ENCODE measurements around the gene BMPR1A.
"Not testable (repeated sequence)": the region's sequence is repeated elsewhere in the genome, so short reads cannot be mapped to it uniquely, and the experiment has no call there.

The BMPR1A gene

GRCh38 chr10:86833969-86834368, 77.5 kb downstream of the BMPR1A start:
- no peaks in the 10 kb centered on the region for H3K9me3 ChIP-seq (ENCODE audit: control insufficient read depth, low read depth, low read length)
- H3K27me3 ChIP-seq (ENCODE audit: control insufficient read depth, insufficient read depth, low read length): no peaks in the 10 kb centered on the region
- no peaks in the 10 kb centered on the region for H3K36me3 ChIP-seq (ENCODE audit: control insufficient read depth, low read depth, low read length)

GRCh38 chr10:86836044-86836443, 79.6 kb downstream of the BMPR1A start:
- H3K9ac ChIP-seq (ENCODE audit: low read length): no peak overlapping the region
- peaks cover 30% of the 10 kb centered on the region for H3K4me1 ChIP-seq (ENCODE audit: control insufficient read depth, low read depth, low read length)
- H3K27ac ChIP-seq (ENCODE audit: low read length): no peak overlapping the region
- H3K4me3 ChIP-seq (ENCODE audit: low read length): no peak overlapping the region
- H3K27me3 ChIP-seq (ENCODE audit: control insufficient read depth, insufficient read depth, low read length): no peaks in the 10 kb centered on the region
- peaks cover 9% of the 10 kb centered on the region for H3K36me3 ChIP-seq (ENCODE audit: control insufficient read depth, low read depth, low read length)
- H3K9me3 ChIP-seq (ENCODE audit: control insufficient read depth, low read depth, low read length): no peaks in the 10 kb centered on the region

More at GRCh38 chr10:86833969-86834368, 77.5 kb downstream of the BMPR1A start:
- H3K4me3 ChIP-seq (ENCODE audit: low read length): no peak overlapping the region
- no peak overlapping the region for H3K27ac ChIP-seq (ENCODE audit: low read length)
- peaks cover 30% of the 10 kb centered on the region for H3K4me1 ChIP-seq (ENCODE audit: control insufficient read depth, low read depth, low read length)
- no peak overlapping the region for H3K9ac ChIP-seq (ENCODE audit: low read length)

DNA sequence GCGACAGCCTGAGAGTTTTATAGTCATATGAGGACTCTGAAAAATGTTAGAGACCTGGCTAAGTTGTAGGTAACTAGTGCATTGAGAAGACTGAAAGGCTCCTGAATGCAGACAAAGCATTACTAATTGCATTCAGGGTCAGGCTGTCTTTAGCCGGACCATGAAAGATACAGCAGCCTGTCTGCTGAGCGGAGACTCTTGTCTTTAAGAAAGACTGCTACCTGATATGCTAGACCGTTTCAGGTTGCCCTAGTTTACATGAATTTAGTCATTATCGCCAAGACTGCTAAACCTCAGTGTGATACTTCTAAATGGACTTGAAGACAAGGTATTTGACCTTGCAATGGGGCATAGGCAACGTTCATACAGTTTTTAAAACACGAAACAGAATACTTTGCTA, 81.2 kb downstream of the BMPR1A start:
- Histone ChIP-seq H3K36me3 (ENCODE audit: control insufficient read depth, low read depth, low read length) (peaks cover 16% of the 10 kb centered on the region), H3K4me1 (ENCODE audit: control insufficient read depth, low read depth, low read length) (peaks cover 41% of the 10 kb centered on the region), H3K9me3 (ENCODE audit: control insufficient read depth, low read depth, low read length) (no peaks in the 10 kb centered on the region), H3K4me3 (ENCODE audit: low read length) (no peak overlapping the region), H3K9ac (ENCODE audit: low read length) (no peak overlapping the region), H3K27ac (ENCODE audit: low read length) (no peak overlapping the region), H3K27me3 (ENCODE audit: control insufficient read depth, insufficient read depth, low read length) (no peaks in the 10 kb centered on the region)

- peaks cover 34% of the 10 kb centered on the region for H3K4me1 ChIP-seq (ENCODE audit: control insufficient read depth, low read depth, low read length)
- no peak overlapping the region for H3K4me3 ChIP-seq (ENCODE audit: low read length)
- H3K27ac ChIP-seq (ENCODE audit: low read length): no peak overlapping the region
- no peaks in the 10 kb centered on the region for H3K9me3 ChIP-seq (ENCODE audit: control insufficient read depth, low read depth, low read length)
- H3K27me3 ChIP-seq (ENCODE audit: control insufficient read depth, insufficient read depth, low read length): no peaks in the 10 kb centered on the region
- peaks cover 34% of the 10 kb centered on the region for H3K36me3 ChIP-seq (ENCODE audit: control insufficient read depth, low read depth, low read length)
- no peak overlapping the region for H3K9ac ChIP-seq (ENCODE audit: low read length)
Measured at GRCh38 chr10:86840498-86840897, 84.1 kb downstream of the BMPR1A start.

DNA sequence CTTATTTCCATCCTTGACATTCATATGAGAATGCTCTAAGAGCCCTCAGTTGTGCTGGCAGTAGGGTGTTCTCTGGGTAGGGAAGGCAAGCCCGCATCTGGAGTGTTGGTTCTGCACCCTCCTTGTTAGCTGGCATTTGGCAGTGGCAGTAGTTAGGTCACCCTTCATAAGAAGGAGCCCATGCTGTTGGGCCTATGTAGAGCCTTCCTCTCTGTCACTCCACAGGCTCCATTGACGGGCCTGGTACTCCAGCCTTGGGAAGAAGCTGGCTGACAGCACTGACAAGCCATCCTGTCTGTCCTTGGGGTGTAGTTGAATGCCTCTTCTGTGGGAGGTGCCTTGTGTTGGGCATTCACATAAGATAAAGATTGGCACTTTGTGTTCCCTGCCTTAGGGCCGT, 89.7 kb downstream of the BMPR1A start:
- Histone ChIP-seq H3K9ac (ENCODE audit: low read length) (no peak overlapping the region), H3K9me3 (ENCODE audit: control insufficient read depth, low read depth, low read length) (no peaks in the 10 kb centered on the region), H3K4me1 (ENCODE audit: control insufficient read depth, low read depth, low read length) (peaks cover 14% of the 10 kb centered on the region), H3K27ac (ENCODE audit: low read length) (no peak overlapping the region), H3K27me3 (ENCODE audit: control insufficient read depth, insufficient read depth, low read length) (no peaks in the 10 kb centered on the region), H3K4me3 (ENCODE audit: low read length) (no peak overlapping the region), H3K36me3 (ENCODE audit: control insufficient read depth, low read depth, low read length) (peaks cover 24% of the 10 kb centered on the region)

DNA sequence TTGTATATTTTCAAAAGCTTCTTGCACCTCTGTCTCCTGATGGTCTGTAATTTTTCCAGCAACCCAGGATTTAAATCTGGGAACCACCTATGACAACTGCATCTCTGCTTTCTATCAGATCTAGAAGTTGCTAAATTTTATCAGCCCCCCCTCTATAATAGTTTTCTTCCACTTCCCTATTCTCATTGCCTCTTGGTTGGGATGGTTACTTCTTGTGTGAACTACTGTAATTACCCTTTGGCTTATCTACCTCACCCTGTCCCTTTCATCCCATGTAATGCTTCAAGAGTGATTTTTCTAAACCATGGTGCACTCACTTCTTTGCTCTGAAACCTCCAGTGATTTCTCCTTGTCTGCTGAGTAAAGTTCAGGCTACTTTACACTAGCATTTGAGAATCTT, 92.3 kb downstream of the BMPR1A start:
- H3K4me3 ChIP-seq (ENCODE audit: low read length): no peak overlapping the region
- H3K4me1 ChIP-seq (ENCODE audit: control insufficient read depth, low read depth, low read length): peaks cover 20% of the 10 kb centered on the region

GRCh38 chr10:86849181-86849894, 92.9 kb downstream of the BMPR1A start:
- Histone ChIP-seq H3K36me3 (ENCODE audit: control insufficient read depth, low read depth, low read length) (peaks cover 3% of the 10 kb centered on the region), H3K9me3 (ENCODE audit: control insufficient read depth, low read depth, low read length) (no peaks in the 10 kb centered on the region), H3K4me1 (ENCODE audit: control insufficient read depth, low read depth, low read length) (peaks cover 21% of the 10 kb centered on the region), H3K9ac (ENCODE audit: low read length) (no peak overlapping the region), H3K4me3 (ENCODE audit: low read length) (no peak overlapping the region), H3K27ac (ENCODE audit: low read length) (peak overlapping the region; percentile 1), H3K27me3 (ENCODE audit: control insufficient read depth, insufficient read depth, low read length) (no peaks in the 10 kb centered on the region)

More for the DNA sequence above, 92.3 kb downstream of the BMPR1A start:
- H3K27ac ChIP-seq (ENCODE audit: low read length): no peak overlapping the region
- H3K27me3 ChIP-seq (ENCODE audit: control insufficient read depth, insufficient read depth, low read length): no peaks in the 10 kb centered on the region
- H3K36me3 ChIP-seq (ENCODE audit: control insufficient read depth, low read depth, low read length): peaks cover 9% of the 10 kb centered on the region
- no peaks in the 10 kb centered on the region for H3K9me3 ChIP-seq (ENCODE audit: control insufficient read depth, low read depth, low read length)
- H3K9ac ChIP-seq (ENCODE audit: low read length): no peak overlapping the region

- Histone ChIP-seq H3K4me1 (ENCODE audit: control insufficient read depth, low read depth, low read length) (peaks cover 31% of the 10 kb centered on the region), H3K9ac (ENCODE audit: low read length) (no peak overlapping the region)
Measured at GRCh38 chr10:86850481-86850880, 94.1 kb downstream of the BMPR1A start.

GRCh38 chr10:86851328-86852207, 95.1 kb downstream of the BMPR1A start:
- Histone ChIP-seq H3K9me3 (ENCODE audit: control insufficient read depth, low read depth, low read length) (no peaks in the 10 kb centered on the region), H3K36me3 (ENCODE audit: control insufficient read depth, low read depth, low read length) (peaks cover 3% of the 10 kb centered on the region), H3K9ac (ENCODE audit: low read length) (no peak overlapping the region), H3K27ac (ENCODE audit: low read length) (peak overlapping the region; percentile 22), H3K4me1 (ENCODE audit: control insufficient read depth, low read depth, low read length) (peaks cover 42% of the 10 kb centered on the region), H3K27me3 (ENCODE audit: control insufficient read depth, insufficient read depth, low read length) (no peaks in the 10 kb centered on the region), H3K4me3 (ENCODE audit: low read length) (no peak overlapping the region)

More at GRCh38 chr10:86850481-86850880, 94.1 kb downstream of the BMPR1A start:
- Histone ChIP-seq H3K27me3 (ENCODE audit: control insufficient read depth, insufficient read depth, low read length) (no peaks in the 10 kb centered on the region), H3K27ac (ENCODE audit: low read length) (no peak overlapping the region), H3K9me3 (ENCODE audit: control insufficient read depth, low read depth, low read length) (no peaks in the 10 kb centered on the region), H3K36me3 (ENCODE audit: control insufficient read depth, low read depth, low read length) (peaks cover 3% of the 10 kb centered on the region), H3K4me3 (ENCODE audit: low read length) (no peak overlapping the region)

DNA sequence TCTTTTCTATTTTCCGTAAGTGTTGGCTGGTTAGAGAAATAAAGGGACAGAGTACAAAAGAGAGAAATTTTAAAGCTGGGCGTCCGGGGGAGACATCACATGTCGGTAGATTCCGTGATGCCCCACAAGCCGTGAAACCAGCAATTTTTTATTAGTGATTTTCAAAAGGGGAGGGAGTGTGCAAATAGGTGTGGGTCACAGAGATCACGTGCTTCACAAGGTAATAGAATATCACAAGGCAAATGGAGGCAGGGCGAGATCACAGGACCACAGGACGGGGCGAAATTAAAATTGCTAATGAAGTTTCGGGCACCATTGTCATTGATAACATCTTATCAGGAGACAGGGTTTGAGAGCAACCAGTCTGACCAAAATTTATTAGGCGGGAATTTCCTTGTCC, 97.2 kb downstream of the BMPR1A start:
- H3K9ac ChIP-seq (ENCODE audit: low read length): peak overlapping the region; percentile 46
- peak overlapping the region; percentile 70 for H3K27ac ChIP-seq (ENCODE audit: low read length)
- peaks cover 55% of the 10 kb centered on the region for H3K4me1 ChIP-seq (ENCODE audit: control insufficient read depth, low read depth, low read length)

DNA sequence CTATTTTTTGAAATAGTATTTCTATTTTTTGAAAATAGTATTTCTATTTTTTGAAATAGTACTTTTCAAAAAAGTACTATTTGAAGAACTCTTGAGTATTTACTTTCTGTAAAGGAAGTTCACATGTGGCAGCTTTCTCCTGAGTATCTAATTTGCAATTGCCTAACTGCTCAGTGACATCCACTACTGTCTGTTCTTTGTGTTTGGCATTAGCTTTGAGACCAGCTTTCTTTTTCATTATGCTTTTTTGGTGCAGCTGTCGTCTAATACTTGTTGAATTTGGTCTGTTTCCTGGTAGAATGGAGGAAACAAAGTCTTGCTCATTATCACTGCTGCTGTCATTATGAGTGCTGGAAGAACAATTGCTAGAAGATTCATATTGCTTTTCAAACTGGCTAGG, 99.1 kb downstream of the BMPR1A start:
- Histone ChIP-seq H3K4me1 (ENCODE audit: control insufficient read depth, low read depth, low read length) (peaks cover 52% of the 10 kb centered on the region), H3K27me3 (ENCODE audit: control insufficient read depth, insufficient read depth, low read length) (no peaks in the 10 kb centered on the region), H3K9me3 (ENCODE audit: control insufficient read depth, low read depth, low read length) (no peaks in the 10 kb centered on the region), H3K4me3 (ENCODE audit: low read length) (no peak overlapping the region), H3K36me3 (ENCODE audit: control insufficient read depth, low read depth, low read length) (peaks cover 8% of the 10 kb centered on the region), H3K27ac (ENCODE audit: low read length) (no peak overlapping the region), H3K9ac (ENCODE audit: low read length) (no peak overlapping the region)

More for the DNA sequence above, 97.2 kb downstream of the BMPR1A start:
- H3K27me3 ChIP-seq (ENCODE audit: control insufficient read depth, insufficient read depth, low read length); H3K36me3 ChIP-seq (ENCODE audit: control insufficient read depth, low read depth, low read length); H3K9me3 ChIP-seq (ENCODE audit: control insufficient read depth, low read depth, low read length): not testable (repeated sequence)
- peak overlapping the region; percentile 22 for H3K4me3 ChIP-seq (ENCODE audit: low read length)

Measured in iPS-18a (cell line).